ENCODE data around the gene TTBK1. TPM values are rescaled to one million over a fixed set of nuclear protein-coding genes. Genes with fewer than 3 reads are reported as not detected.

TTBK1 gene
- total RNA-seq (ENCODE audit: low replicate concordance) = under 0.01 TPM in 1 of 2 replicates, not detected in the other

DNA sequence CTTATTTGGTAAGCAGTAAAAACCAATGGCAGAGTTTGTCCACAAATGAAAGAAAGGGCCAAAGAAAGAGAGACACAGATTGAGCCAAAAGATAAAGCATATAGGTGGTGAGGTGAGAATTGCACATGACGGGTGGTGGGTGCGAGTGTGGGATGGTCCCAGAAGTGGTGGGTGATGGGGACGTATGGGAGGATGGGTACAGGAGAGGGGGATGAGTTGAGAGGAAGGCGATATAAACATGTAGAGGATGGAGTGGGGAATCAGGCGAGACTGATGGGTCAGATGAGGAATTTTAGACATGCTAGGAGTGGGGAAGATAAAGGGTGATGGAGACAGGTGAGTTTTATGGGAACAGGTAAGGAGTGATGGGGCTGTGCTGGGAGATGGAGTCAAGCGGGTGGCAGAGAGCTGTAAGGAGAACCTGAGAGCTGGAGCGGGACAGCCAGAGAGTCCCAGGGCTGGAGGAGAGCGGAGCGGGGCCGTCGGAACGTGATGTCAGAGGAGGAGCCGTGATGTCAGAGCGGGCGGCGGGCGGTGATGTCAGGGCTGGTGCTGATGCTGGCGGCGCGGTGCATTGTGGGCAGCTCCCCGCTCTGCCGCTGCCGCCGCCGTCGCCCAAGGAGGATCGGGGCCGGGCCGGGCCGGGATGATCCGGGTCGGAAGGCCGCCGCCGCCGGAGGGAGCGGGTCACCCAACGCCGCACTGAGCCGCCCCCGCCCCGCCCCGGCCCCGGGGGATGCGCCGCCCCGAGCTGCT, at the start of gene TTBK1:
TTBK1 (plus strand) TSS at position 574 of the 756 bp plus-strand sequence. CDS start 3,180 bp downstream, outside the sequence.

GRCh38 chr6:43228951-43229802, 14.1 kb upstream of the TTBK1 start, which contains the start of gene DNPH1:
Gene DNPH1 (minus strand): TSS chr6:43229481. CDS start chr6:43229456, 25 bp downstream.

DNA sequence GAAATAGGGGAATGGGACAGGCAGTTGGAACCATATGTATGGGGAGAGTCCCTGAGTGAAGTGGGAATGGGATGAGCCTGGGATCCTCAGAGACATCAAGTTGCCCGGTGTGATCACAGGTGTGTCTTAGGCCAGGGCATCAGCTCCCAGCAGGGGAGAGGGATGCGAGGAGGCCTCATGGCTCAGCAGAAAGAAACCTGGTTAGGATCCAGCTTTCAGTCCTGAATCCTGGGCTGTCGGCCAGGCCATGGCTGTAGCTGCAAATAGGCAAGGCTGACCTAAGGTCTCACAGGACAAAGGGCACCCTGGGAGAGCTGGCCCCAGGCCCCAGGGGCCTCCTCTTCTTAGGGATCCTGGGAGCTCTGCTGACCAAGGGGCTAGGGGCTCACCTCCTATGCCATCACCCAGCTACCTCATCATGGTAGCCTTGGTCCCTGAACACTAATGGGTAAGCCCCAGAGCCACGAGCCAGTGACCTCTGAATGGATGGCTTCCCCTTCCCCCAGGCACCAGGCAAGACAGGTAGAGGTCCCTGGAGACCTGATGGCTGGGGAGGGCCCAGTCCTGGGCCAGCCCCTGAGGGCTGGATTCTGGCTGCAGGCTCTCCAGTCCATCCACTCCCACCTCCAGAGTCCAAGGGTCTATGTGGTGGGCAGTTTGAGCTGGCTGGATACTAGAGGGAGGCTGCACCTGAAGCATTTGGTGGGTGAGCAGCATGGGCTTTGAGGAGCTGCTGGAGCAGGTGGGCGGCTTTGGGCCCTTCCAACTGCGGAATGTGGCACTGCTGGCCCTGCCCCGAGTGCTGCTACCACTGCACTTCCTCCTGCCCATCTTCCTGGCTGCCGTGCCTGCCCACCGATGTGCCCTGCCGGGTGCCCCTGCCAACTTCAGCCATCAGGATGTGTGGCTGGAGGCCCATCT, 54.6 kb downstream of the TTBK1 start, which contains the start of gene SLC22A7:
SLC22A7 (plus strand) TSS at position 617 of the 921 bp plus-strand sequence; CDS start at position 716, 99 bp downstream.

GRCh38 chr6:43308101-43308989, 65.1 kb downstream of the TTBK1 start, which contains the start of gene CRIP3:
Gene CRIP3 (minus strand): TSS chr6:43308826. CDS start chr6:43308792, 34 bp downstream.

Other genes starting within 250 kb of the TTBK1 start
- gene MEA1, start 229.5 kb upstream of the TTBK1 start, total RNA-seq (ENCODE audit: low replicate concordance) = 56.5 and 67.0 TPM in 2 replicates
- gene KLHDC3, start 229.2 kb upstream of the TTBK1 start, total RNA-seq (ENCODE audit: low replicate concordance) = 77.9 and 99.2 TPM in 2 replicates
- gene RRP36, start 221.9 kb upstream of the TTBK1 start, total RNA-seq (ENCODE audit: low replicate concordance) = 28.5 and 67.1 TPM in 2 replicates
- gene CUL7, start 189.6 kb upstream of the TTBK1 start, total RNA-seq (ENCODE audit: low replicate concordance) = 28.3 and 44.7 TPM in 2 replicates
- gene MRPL2, start 184.0 kb upstream of the TTBK1 start, total RNA-seq (ENCODE audit: low replicate concordance) = 17.6 and 19.8 TPM in 2 replicates
- gene KLC4, start 183.8 kb upstream of the TTBK1 start, total RNA-seq (ENCODE audit: low replicate concordance) = 15.2 and 23.5 TPM in 2 replicates
- 78.5 and 225 TPM in 2 replicates for gene PTK7, start 167.2 kb upstream of the TTBK1 start, total RNA-seq (ENCODE audit: low replicate concordance)
- gene SRF, start 72.2 kb upstream of the TTBK1 start, total RNA-seq (ENCODE audit: low replicate concordance) = 11.6 and 20.1 TPM in 2 replicates
- 17.5 and 26.4 TPM in 2 replicates for gene CUL9, start 61.3 kb upstream of the TTBK1 start, total RNA-seq (ENCODE audit: low replicate concordance)
- 54.5 and 66.4 TPM in 2 replicates for gene DNPH1, start 14.0 kb upstream of the TTBK1 start, total RNA-seq (ENCODE audit: low replicate concordance)
- gene SLC22A7, start 54.8 kb downstream of the TTBK1 start, total RNA-seq (ENCODE audit: low replicate concordance) = not detected in 2 replicates
- 0.47 TPM in 1 of 2 replicates, not detected in the other for gene CRIP3, start 65.3 kb downstream of the TTBK1 start, total RNA-seq (ENCODE audit: low replicate concordance)
- 2.8 and 3.8 TPM in 2 replicates for gene ZNF318, start 126.2 kb downstream of the TTBK1 start, total RNA-seq (ENCODE audit: low replicate concordance)
- gene ABCC10, start 184.1 kb downstream of the TTBK1 start, total RNA-seq (ENCODE audit: low replicate concordance) = 12.3 and 12.4 TPM in 2 replicates
- gene DLK2, start 212.1 kb downstream of the TTBK1 start, total RNA-seq (ENCODE audit: low replicate concordance) = 0.23 and 0.47 TPM in 2 replicates
- 6.5 and 7.4 TPM in 2 replicates for gene TJAP1, start 234.1 kb downstream of the TTBK1 start, total RNA-seq (ENCODE audit: low replicate concordance)

Measured in smooth muscle cell of the coronary artery (primary cell).